Astrocyte (in vitro differentiated cells and primary cell): Measurements from ENCODE around the gene CCDC3.

Experiments
- CTCF ChIP-seq: IDR thresholded peaks from 2 replicates; pipeline ENCODE4 v1.5.1; 2011; ENCODE audit warnings: low read depth, mild to moderate bottlenecking, inconsistent platforms, low read length, moderate library complexity; ENCODE audit not compliant: insufficient read depth
- EZH2 ChIP-seq: IDR thresholded peaks from 2 replicates; pipeline ENCODE4 v1.6.1; 2012; ENCODE audit warnings: mild to moderate bottlenecking, low read length, inconsistent platforms; ENCODE audit not compliant: insufficient read depth

GRCh38 chr10:12880423-12880822 lies 121.1 kb downstream of the CCDC3 start:
- no peak for TF ChIP-seq CTCF
- TF ChIP-seq EZH2 = no peak
